Fibroblast of the conjunctiva (primary cell): ENCODE results near the gene BCAR1.
"Not testable (repeated sequence)": the region's sequence is repeated elsewhere in the genome, so short reads cannot be mapped to it uniquely, and the experiment has no call there.

Experiments
- DNase-seq: peaks from one replicate; pipeline ENCODE4 v3.0.0-alpha.2; 2010; ENCODE audit warnings: low read depth

The BCAR1 gene

DNA sequence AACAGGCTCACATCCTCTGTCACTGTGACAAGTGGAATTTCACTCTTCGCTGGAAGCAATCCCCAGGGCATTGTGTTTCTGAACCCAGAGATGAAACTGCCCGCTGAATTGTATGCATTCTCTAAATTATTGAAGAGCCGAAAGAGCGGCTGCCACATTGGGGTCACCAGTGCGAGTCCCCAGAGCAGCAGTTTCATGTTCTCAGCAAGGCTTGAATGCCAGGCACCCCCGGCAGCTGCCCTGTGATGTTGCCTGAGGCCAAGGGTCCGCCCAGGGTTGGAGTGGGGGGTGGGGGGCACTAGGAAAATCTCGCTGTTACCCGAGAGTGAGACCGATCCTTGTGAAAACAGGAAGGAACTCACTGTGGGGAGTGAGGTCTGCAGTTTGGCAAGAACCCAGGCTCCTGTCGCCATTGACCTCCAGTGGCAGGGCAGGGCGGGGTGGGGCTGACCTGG, 20.7 kb upstream of the BCAR1 start:
- no peak for DNase-seq

DNA sequence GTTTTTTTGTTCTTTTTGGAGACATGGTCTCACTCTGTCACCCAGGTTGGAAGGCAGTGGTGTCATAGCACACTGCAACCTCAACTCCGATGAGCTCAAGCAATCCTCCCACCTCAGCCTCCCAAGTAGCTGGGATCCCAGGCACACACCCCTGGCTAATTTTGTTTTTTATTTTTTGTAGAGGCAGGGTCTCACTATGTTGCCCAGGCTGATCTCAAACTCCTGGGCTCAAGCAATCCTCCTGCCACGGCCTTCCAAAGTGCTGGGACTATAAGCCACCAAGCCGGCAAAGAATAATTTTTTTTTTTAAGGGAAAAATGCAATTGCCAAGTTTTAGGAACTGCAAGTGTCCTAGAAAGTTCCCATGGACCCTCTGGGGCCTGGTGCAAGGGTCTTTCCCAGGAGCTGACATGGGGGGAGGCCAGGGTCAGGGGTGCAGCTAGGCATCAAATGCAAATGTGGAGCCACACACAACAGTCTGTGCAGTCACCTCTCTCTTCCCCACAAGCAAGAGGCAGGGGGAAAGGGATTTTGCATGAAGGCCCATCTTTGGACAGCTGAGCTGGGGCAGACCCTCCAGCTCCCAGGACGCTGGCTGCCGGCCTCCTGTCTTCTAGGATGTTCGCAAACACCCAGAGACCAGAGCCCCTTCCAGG, 20.1 kb upstream of the BCAR1 start:
- no peak for DNase-seq

DNA sequence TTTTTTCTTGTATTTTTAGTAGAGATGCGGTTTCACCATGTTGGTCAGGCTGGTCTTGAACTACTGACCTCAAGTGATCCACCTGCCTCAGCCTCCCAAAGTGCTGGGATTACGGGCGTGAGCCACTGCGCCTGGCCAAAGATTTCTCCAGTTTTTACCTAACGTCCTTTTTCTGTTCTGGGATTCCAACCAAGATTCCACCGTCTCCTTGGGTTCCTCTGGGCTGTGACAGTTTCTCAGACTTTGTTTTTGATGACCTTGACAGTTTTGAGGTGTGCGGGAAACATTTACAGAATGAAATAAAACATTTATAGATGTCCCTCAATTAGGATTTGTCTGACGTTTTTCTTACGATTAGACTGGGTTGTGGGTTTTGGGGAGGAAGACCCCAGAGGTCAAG, 17.9 kb upstream of the BCAR1 start:
- not testable (repeated sequence) for DNase-seq

DNA sequence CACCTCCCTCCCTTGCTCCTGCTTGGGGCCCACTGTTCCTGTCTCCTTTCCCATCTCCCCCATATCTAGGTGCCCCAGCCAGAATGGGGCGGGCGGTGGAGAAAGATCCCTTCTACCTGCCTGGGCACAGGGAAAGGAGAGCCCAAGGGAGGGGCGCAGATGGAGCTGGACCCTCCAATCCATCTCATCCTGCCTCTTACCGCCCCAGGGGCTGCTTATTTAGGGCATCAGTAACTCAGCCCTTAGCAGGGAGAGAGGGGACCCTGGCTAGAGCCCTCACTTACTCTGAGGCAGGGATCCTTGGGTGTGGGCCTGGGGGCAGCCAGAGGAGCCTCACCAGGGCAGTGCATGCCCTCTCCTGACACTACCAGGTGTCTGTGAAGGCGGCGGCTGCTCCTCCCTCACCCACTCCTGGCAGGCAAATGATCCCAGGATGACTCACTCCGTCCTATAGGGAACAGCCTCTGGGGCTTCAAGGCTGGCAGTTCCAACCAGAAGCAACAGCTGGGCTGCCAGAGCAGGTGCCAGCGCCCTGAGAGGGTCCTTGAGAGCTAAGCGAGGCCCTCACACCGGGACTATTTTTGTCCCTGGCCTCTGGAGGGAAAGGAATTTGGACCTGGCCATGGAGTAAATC, 16.3 kb upstream of the BCAR1 start:
- no peak for DNase-seq

DNA sequence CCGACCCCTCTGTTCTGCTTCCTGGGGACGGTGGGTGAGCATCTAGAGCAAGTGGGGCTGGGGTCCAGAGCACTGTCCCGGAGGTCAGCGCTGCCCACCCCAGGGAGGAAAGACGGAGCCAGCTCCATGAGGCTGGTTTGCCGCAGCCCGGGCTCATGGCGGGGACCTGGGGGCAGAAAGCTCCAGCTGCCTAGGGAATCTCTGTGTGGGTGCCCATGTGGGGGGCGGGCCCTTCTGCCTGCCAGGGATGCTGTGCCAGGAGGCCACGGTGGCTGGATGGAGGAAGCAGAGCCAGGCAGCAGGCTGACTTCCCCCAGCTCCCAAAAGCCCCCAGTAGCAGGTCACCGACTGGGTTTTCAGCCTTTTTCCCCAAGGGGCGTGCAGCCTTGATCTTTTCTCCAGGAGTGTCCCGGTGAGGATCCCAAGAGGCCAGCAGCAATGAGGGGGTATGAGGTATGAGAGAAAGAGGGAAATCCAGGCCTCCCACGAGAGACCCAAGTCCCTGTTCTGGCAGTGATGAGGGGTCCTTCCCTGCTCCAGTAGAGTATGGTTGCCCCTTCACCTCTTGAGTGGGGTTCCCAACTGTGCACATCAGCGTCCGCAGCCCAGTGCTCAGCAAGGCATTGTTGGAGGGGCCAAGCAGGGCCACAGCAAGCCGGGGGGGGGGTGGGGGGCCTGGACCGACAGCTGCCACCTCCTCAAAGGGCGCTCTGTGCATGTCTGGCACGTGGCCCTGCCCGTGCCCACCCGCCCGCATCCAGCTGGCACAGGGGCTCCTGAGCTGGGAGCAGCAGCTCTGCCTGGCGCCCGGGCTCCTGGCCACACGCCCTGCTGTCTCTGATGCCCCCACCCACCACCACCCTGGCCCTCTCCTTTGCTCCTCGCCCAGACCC, 15.6 kb upstream of the BCAR1 start:
- DNase-seq: no peak

DNA sequence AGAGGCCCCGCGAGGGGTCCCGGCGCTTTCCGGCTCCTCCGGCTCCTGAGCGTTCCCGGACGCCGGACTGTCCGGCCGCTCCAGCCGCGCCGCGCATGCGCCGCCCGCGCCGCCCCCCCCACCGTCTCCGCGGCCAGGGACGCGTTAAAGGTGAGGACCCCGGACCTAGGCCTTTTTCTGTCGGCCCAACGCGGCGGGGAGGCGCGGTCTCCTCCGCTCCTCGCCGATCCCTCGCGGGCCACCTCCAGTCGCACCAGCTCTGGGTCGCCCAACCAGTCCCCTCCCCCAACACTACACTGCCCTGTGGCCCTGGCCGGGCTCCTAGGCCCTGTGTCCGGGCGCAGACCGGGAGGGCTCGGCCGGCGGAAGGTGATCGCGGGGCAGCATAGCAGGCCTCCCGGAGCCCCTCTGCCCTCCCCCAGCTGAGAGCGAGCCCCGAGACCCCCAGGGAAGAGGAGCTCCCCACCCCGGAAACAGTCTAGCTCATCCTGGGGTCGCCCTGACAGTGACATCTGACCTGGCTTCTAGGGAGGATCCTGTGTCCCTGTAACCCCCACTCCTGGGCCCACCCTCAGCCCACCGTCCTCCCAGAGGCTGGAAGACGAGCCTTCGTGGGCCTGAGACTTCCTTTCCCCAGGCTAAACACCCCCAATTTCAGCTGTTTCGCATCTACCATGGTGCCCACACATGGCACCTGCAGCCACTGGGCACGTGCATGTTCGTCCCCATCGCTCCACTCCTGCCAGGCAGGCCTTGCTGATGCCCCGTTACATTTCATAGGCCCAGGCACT, 14.7 kb upstream of the BCAR1 start:
- no peak for DNase-seq

DNA sequence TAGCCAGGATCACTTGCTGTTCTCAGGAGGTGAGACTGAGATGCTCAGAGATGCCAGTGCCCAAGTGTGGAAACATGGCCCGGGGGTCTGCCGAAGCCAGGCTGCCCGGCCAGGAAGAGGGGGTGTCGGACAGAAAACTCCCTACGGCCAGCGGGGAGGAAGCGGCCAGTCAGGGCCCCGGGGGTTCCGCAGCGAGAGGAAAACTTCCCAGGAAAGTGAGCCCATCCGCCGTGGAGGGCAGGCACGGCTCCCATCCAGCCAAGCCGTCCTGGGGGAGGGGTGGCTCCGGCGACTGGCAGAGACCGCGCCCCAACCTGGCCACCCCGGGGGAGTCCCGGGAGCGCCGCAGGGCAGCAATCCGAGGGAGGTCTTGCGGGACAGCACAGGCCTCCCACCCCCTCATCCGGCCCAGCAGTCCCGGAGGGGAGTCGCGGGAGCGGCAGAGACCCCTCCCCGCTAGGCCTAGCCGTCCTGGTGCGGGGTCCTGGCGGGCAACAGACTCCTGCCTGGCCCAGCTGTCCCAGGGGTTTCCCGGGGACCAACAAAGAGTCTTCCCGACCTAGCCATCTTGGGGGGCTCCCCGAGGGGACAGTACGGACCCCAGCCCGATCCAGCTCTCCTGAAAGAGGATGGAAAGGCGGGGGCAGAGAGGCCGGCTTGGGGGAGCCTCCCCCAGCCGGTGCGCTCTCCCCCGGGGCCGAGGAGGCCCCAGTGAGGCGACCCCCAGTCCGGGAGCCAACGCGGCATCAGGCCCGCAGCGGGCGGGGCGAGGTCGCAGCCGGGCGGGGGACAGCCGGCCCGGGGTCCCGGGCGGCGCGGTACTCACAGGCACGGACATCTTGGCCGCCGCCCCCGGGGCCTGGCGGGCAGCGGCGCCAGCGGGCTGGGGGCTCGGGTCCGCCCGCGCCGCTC, 13.8 kb upstream of the BCAR1 start:
- DNase-seq: no peak

DNA sequence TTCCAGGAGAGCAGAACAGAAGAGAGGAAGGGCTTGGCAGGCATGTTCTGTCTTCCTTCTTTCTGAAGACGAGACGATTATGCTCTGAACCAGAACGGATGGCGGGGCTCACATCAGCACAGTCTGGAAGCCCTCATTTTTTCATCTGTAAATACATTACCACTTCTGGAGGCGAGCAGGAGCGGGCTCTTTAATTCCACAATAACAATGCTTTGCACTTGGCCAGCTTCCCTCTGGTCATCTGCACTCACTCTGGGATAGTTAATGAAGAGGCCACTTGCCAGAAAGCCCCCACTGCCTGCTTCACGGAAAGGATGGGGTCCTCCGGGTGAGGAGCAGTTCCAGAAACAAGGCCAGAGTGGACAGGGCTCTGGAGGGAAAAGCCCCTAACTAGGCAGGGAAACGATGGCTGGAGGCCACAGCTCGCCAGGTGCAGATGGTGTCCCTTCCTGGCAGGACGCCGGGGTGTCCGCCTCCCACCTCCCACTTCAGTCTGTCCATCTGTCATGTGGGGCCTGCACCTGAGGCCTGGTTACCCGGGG, 13.1 kb upstream of the BCAR1 start:
- DNase-seq: no peak

DNA sequence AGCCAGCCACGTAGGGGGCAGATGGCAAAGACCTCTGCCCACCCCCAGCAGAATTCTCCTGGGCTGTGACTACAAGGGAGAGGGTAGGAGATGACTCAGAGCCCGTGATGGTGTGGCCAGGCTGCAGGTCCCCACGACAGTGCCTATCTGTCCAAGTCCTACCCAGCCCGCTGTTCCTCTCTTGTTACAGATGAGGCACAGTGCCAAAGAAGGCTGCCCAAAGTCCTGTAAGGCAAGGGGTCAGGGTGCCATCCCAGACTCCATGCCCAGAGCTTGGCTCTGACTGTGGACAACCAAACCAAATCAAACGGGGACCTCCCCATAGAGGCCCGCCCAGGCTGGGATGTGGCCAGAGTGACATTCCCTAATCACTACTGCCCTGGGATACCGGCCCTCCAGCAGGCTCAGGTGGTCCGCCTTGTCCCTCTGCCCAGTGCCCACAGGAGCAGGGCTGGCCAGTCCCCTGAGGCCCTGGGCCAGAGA, 12.6 kb upstream of the BCAR1 start:
- DNase-seq: no peak

DNA sequence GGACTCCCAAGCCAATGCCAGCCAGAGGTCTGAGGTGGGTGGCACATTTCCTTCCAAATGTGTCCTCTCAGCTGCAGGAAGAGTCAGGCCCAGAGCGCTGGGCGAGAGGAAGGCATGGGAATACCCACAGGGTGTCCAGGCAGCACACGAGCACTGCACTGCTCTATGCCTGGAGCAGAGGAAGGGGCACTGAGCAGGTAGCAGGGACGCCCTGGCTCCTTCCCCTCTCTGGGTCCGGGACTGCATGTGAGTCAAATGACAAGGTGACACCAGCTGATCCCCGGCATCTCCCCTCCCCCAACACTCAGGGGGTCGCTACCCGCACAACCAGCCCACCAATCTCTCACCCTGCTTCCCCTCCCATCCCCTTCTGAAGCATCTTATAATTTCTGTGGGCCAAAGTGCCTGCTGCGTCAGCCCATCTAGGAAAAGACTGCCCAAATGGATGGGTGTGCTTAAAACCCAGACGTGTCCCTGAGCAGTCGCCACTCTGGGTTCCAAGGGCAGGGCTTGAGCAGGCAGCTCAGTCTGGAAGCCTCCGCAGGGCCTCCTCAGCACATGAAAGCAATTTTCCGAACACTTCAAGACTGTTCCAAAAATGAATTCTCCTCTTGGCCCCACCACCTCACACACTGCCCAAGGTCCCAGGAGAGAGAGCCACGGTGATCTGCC, 12.0 kb upstream of the BCAR1 start:
- DNase-seq: no peak

DNA sequence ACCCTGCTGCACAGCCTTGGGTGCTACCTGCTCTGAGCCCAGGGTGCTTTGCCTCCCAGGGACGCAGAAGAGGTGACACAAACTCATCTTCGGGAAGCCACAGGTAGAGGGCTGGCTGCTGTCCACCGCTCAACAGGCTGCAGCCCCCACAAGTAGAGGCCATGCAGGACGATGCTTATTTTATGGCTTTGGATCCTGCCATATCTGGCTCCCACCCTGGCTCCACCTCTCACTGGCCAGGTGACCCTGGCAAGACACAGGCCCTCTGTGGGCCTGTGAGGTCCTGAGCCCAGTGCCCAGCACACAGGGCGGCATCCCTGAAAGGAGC, 11.3 kb upstream of the BCAR1 start:
- DNase-seq: no peak

DNA sequence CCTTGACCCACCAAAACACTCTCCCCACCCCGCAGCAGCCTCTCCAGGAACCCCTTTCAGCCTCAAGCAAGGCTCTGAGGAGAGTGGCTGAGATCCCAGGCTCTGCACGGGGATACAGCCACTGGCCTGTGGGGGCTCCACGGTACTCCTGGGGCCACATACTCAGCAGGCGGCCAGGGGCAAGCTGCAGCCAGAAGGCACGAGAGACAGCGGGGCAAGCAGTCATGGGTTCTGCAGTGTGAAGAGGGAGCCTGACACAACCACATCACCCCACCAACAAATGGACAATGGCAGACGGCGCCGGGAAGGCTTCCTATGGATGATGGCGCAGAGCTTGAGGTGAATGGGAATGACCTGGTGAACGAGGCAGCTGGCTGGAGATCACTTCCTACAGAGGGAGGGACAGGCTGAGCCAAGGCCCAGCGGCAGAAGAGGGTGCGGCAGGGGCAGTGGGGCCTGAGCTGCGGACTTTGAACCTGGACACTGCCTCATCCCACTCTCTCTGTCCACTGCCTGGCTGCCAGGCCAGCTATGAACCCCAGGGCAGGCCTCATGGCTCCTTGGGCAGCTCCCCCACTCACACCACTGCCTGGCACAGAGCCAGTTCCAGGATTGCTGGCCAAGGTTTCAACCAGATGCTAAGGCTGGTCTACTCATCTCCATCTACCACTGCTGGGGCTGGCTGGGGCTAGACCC, 10.8 kb upstream of the BCAR1 start:
- no peak for DNase-seq

DNA sequence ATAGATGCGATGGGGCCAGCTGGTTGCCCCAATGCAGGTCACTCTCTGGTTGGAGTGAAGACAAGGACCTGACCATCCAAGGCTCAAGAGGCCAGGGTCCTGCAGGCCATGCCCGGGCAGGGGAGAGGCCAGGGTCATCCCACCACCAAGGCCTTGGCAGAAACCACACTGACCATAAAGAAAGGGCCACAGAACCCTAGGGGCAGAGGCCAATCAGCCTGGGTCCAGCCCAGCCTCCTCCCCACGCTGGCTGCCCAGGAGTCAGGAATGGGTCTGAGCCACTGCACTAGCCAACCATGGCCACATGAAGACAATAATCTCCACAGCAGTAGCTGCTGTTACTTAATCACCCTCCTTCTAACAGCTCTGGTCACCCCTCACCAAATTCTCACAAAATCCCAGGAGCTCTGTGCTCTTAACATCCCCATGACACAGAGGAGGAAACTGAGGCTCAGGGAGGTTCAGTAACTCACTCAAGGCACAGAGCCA, 10.2 kb upstream of the BCAR1 start:
- no peak for DNase-seq

DNA sequence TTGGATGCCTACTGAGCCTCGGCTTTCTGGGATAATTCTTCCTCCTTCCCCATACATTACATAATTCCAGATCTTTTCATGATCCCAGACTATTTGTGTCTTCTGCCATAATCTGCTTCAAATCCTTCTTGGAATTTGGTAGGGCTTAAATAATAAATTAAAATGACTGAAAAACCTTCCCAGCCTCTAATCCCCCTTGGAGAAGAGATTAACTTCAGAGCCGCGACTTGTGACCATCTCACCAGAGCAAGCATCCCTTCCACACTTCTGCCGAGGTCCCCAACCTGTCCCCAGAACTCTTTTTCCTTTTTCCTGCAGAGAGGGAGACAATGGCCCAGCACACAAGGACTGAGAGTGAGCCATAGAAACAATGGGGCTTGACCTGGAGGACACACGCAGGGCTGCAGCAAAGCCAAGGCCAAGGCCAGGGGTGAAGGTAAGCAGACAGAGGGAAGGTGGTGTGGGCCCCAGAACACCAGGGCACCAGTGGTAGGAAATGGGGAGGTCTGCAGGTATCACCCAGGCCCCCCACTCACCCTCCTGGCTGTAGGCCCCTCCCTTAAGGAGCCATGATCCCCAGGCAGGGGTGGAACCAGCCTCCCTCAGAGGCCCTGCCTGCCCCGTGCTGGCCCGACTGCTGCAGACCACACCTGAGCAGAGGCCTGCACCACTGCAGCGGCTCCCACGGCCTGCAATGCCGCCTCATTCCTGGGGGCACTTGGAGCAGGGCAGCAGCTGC, 9.6 kb upstream of the BCAR1 start:
- DNase-seq: no peak

DNA sequence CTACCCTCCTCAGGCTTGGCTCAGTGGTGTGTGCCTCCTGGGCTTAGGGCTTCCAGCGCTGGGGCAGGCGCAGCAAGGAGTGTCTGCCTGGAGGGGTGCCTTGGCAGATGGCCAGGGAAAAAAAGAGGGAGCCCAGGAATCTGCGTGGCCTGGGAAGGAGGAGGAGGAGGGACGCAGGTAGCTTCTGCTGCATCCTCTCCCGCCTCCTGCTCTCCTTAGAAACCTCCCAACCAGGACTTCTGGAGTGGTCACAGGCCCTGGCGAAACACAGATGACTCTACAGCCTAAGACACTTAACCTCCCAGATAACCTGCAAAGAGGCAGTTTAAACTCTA, 7.3 kb upstream of the BCAR1 start:
- no peak for DNase-seq

DNA sequence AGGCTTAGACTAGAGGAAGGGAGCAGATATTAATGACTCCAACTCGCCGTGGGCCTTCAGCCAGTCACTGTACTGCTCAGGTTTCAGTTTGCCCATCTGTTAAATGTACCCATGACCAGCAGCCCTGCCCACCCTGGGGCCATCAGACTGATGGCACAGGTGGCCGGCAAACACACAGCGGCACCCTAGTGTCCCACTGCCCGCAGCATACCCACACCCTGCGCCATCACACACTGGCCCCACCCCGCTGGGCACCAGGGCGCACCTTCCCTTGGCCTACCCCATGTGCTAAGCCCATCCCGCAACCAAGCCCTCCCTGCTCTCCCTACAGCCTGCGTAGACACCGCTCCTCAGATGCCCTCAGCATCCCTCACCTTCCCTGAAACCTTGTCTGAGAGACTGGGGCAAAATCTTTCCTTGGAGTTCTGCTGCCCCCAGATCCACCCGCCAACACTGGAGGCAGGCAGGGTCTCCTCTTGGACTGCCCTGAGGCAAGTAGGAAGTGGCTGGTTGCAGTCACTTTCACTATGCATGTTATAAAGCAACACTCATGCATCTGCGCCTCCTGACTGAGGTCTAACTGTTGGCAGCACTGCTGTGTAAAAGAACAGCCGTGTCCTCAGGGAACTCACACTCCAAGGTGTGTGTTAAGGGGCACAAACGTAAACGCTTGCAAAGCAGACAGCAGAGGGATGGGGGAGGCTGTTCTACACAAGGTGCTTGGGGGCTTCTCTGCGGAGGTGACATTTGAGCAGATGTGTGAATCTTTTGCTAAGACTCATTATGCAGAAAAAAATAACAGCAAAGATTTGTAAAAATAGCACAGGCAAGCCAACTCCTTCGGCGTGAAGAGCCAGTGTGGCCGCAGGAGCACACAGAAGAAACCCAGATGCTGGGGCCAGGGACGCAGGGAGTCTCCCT, 6.7 kb upstream of the BCAR1 start:
- no peak for DNase-seq

DNA sequence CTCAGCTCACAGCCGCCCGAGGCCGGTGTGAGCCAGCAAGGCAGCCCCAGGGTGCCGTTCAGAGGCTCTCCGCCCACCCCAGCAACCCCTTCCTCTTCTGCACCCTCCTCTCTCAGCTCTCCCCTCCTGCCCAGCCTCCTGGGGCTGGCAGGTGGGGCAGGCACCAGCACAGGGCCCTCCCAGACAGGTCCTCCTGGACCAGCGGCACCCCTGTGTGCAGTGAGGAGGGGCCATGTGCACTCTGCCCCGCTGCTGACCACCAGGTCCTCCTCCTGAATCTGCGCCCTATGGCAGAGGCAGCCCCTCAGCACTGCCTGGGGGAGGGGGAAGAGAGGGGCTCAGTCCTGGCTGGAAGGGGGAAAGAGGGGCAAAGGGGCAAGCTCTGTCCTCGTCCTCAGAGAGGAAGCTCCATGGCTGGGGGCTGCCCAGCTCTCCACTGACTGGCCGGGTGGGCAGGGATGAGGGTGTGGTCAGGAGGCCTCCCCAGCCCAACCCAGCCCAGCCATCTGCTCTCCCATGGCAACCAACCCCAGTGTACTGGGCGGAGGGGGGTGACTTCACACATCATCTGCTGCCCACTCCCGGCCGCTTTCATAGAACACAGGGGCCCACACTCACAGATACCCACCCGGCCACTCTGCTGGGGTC, 5.4 kb upstream of the BCAR1 start:
- no peak for DNase-seq
